ENCODE measurements around the gene QKI.

GRCh38 chr6:163565140-163565539 lies 150.6 kb downstream of the QKI start:
- TF ChIP-seq CTCF (IDR thresholded peaks at IDR 0.05; ENCODE audit: insufficient read depth, low read length) = no peak
- TF ChIP-seq POLR2AphosphoS5 (IDR thresholded peaks at IDR 0.05; ENCODE audit: low read depth) = no peak
- TF ChIP-seq GABPA (IDR thresholded peaks at IDR 0.05; ENCODE audit: low read depth) = no peak
- TF ChIP-seq SPI1 (IDR thresholded peaks at IDR 0.05; ENCODE audit: borderline replicate concordance, low read depth) = no peak
- no peak for TF ChIP-seq REST (IDR thresholded peaks at IDR 0.05; ENCODE audit: insufficient replicate concordance, low read depth)

Data from HL-60 (cell line).